ENCODE data around the gene HNRNPA0.

Gene HNRNPA0

DNA sequence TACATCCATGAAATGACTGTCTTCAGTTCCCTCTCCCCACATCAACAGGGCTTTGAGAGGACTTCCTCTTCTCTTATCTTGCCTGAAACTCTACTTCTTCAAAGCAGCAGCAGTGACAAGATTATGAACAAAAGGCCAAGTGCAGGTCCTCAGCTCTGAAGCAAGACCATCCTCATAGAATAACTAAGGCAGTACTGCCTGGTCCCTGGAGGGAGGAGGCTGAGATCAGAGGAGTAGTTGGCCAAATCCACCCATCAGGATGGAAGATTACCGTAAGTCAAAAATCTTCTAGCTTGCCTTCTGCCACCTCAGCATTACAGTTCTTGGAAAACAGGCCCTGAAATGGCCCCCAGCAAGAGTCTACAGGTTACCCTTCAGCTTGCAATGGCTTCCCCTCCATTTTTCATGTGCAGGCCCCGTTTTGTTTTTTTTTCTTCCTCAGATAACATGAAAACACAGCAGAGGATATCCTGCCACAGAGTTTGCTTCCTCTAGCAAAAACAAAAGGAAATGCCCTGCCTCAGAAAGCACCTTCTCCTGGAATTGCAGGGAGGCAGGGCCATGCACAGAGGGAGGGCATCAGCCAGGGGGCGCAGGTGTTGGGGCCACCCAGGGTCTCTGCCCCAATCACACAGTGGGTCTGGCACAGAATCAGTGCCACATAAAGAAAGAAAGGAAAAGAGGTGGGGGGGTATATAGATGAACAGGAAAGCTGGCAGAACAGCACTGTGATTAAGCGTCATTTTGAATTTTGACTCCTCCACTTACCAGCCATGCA is 58.3 kb downstream of the HNRNPA0 start:
- CTCF ChIA-PET, result interaction anchor here (0.8 to 8.5 kb wide), 8 partner anchors 11 to 47 kb away, joined by 3 to 51 read pairs (median 14); partner anchors contain the start of gene KLHL3
- peak overlapping the region in 3 of 7 experiments; percentile 15 to 29 (median 18) for H3K4me3 ChIP-seq (ENCODE audit: control insufficient read depth in 1 of 7, extremely low read depth in 1 of 7, insufficient read depth in 4 of 7, low read depth in 2 of 7, low read length in 6 of 7)
- H3K27ac ChIP-seq (ENCODE audit: insufficient read depth in 1 of 2, low read depth in 1 of 2, low read length in 2 of 2, poor library complexity in 1 of 2, severe bottlenecking in 2 of 2), result peak overlapping the region; percentile 18 to 65

More for the DNA sequence above, 58.3 kb downstream of the HNRNPA0 start:
- POLR2A ChIA-PET, result no interaction called here
- no peaks in the 10 kb centered on the region for H3K9me3 ChIP-seq (ENCODE audit: control extremely low read depth in 1 of 5, control insufficient read depth in 4 of 5, insufficient read depth in 2 of 5, low read depth in 1 of 5, low read length in 4 of 5)
- no peaks in the 10 kb centered on the region for H3K27me3 ChIP-seq (replicated peaks in 2 of 5; ENCODE audit: control insufficient read depth in 4 of 5, insufficient read depth in 5 of 5, low read length in 4 of 5)
- DNase-seq, result peak; percentile 54 to 92 (median 83)
- peaks cover 18 to 68% (median 47%) of the 10 kb centered on the region in 4 experiments for H3K4me1 ChIP-seq (ENCODE audit: control extremely low read depth in 1 of 4, control insufficient read depth in 4 of 4, insufficient read depth in 4 of 4, low read length in 3 of 4)
- 0% methylated on average over 2 of the region's 4 CpGs for WGBS (ENCODE audit: insufficient coverage)
- peaks cover 0 to 11% (median 3%) of the 10 kb centered on the region in 4 experiments for H3K36me3 ChIP-seq (ENCODE audit: control insufficient read depth in 4 of 4, insufficient read depth in 4 of 4, low read length in 3 of 4)
